ENCODE data around the gene FAXDC2.

Gene FAXDC2

GRCh38 chr5:154782326-154782725 lies 68.1 kb downstream of the FAXDC2 start:
- H3K4me3 ChIP-seq (replicated peaks; ENCODE audit: low read depth, low read length): no peak overlapping the region
- DNase-seq (ENCODE audit: extremely low read depth, low read depth): no peak
- TF ChIP-seq, protein P1, sequence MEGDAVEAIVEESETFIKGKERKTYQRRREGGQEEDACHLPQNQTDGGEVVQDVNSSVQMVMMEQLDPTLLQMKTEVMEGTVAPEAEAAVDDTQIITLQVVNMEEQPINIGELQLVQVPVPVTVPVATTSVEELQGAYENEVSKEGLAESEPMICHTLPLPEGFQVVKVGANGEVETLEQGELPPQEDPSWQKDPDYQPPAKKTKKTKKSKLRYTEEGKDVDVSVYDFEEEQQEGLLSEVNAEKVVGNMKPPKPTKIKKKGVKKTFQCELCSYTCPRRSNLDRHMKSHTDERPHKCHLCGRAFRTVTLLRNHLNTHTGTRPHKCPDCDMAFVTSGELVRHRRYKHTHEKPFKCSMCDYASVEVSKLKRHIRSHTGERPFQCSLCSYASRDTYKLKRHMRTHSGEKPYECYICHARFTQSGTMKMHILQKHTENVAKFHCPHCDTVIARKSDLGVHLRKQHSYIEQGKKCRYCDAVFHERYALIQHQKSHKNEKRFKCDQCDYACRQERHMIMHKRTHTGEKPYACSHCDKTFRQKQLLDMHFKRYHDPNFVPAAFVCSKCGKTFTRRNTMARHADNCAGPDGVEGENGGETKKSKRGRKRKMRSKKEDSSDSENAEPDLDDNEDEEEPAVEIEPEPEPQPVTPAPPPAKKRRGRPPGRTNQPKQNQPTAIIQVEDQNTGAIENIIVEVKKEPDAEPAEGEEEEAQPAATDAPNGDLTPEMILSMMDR (IDR thresholded peaks at IDR 0.05; ENCODE audit: low read depth, low read length, missing control alignments): no peak

GRCh38 chr5:154780128-154780527 lies 70.3 kb downstream of the FAXDC2 start:
- DNase-seq (ENCODE audit: extremely low read depth, low read depth): no peak
- TF ChIP-seq, protein P1 (IDR thresholded peaks at IDR 0.05; ENCODE audit: low read depth, low read length, missing control alignments): no peak
- H3K4me3 ChIP-seq (replicated peaks; ENCODE audit: low read depth, low read length): no peak overlapping the region

- no peak overlapping the region for H3K4me3 ChIP-seq (replicated peaks; ENCODE audit: low read depth, low read length)
- DNase-seq (ENCODE audit: extremely low read depth, low read depth): peak; percentile 40
- TF ChIP-seq, protein P1 (IDR thresholded peaks at IDR 0.05; ENCODE audit: low read depth, low read length, missing control alignments): no peak
Observed at GRCh38 chr5:154779105-154779504, 71.3 kb downstream of the FAXDC2 start.

DNA sequence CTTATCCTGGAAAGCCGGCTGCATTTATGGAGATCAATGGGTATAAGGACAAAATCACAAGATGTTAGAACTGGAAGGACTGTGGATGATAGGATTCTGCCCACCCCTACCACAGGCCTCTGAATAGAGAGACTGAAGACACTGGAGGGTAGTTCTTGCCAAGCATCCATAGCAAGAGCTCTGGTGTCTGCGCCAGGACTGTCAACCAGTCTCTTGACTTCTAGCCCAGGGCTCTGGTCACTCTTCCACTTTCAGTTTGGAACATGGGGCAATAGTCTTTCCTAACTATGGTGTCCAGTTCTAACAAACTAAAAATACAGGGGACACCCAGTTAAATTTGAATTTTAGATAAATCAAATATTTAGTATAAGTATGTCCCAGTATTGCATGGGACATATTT lies 71.9 kb downstream of the FAXDC2 start:
- H3K4me3 ChIP-seq (replicated peaks; ENCODE audit: low read depth, low read length): no peak overlapping the region
- no peak for DNase-seq (ENCODE audit: extremely low read depth, low read depth)
- TF ChIP-seq, protein P1 (IDR thresholded peaks at IDR 0.05; ENCODE audit: low read depth, low read length, missing control alignments): no peak

DNA sequence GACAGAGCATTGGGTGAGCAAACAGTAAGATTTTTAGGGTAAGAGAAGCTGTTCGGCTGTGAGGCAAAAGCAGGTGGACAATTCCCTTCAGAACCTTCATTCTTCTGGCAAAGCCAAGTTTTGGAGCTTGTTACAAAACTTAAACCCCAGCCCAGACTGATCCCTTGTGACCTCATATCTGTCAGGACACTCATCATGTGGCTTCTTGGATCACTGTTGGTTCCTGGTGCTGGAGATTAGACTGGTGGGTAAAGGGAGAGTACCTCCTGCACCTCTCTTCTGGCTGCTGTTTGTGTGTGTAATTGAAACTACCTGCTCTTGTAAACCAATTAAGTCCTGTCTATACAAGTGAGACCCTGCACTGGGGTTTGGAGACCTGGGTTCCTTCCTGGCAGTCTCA lies 74.2 kb downstream of the FAXDC2 start:
- TF ChIP-seq, protein P1 (IDR thresholded peaks at IDR 0.05; ENCODE audit: low read depth, low read length, missing control alignments): no peak
- no peak for DNase-seq (ENCODE audit: extremely low read depth, low read depth)
- H3K4me3 ChIP-seq (replicated peaks; ENCODE audit: low read depth, low read length): no peak overlapping the region

DNA sequence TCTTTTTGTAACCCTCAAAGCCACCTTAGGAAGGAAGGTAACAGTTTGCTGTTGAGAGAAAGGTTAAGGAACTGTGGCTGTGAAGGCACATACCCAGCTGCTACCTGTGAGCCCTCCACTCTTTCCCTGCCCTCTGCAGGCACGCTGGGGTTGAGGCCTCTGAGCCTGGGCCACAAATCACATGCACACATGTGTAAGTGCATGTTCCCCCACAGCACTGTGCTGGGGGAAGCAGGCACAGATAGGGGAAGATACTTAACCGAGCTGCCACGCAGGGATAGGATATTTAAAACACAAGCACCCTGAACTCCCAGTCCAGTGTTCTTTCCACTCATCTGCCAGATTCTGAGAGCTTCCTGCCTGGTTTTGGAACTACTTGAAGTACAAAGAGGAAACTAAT lies 77.1 kb downstream of the FAXDC2 start:
- H3K4me3 ChIP-seq (replicated peaks; ENCODE audit: low read depth, low read length): no peak overlapping the region
- TF ChIP-seq, protein P1 (IDR thresholded peaks at IDR 0.05; ENCODE audit: low read depth, low read length, missing control alignments): no peak
- DNase-seq (ENCODE audit: extremely low read depth, low read depth): no peak

DNA sequence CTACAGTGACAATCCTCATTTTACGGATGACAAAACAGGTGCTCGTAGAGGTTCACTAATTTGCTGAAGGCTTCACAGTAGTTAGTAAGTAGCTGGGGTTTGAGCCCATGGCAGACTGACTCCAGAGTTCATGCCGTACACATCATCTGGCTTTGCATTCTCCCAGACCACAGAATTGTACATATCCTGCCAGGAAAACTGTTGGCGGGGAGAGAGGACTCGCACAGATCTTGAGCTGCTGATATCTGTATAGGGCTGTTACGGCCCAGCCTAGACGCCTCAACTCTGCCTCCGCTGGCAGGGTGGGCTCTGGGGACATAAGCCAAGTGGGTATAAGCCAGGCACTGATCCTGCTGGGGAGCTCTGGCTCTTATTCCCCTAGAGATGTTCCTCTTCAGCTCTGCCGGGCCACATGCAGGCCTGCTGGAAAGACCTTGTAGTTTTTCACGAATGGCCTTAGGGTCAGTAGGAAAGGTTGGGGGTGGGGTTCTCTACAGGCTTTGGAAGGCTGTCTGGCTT lies 79.0 kb downstream of the FAXDC2 start:
- no peak overlapping the region for H3K4me3 ChIP-seq (replicated peaks; ENCODE audit: low read depth, low read length)
- TF ChIP-seq, protein P1 (IDR thresholded peaks at IDR 0.05; ENCODE audit: low read depth, low read length, missing control alignments): no peak
- DNase-seq (ENCODE audit: extremely low read depth, low read depth): peak; percentile 50
